Naive thymus-derived CD8-positive, alpha-beta T cell (primary cell): ENCODE data around the gene ERBB4. TPM values are rescaled to one million over a fixed set of nuclear protein-coding genes. Genes with fewer than 3 reads are reported as not detected.
"Not testable (repeated sequence)": the region's sequence is repeated elsewhere in the genome, so short reads cannot be mapped to it uniquely, and the experiment has no call there.

Source experiments
- ATAC-seq, 2 donors: fragments of 150-1000 bp; cut with Tn5 transposase in 1 of 2; sonication (Bioruptor Pico), chemical (Tn5 transposase) in 1 of 2; 1 replicate in 1 of 2; 2 replicates in 1 of 2; pipeline ENCODE4 v1.10.0; 2021; ENCODE audit warnings: mild to moderate bottlenecking in 2 of 2, moderate library complexity in 2 of 2
- POLR2A ChIA-PET: fragments of 350-600 bp; sonication (Branson Sonifier 250); formaldehyde crosslinking; loops from one replicate; lab custom pipeline; 2021; ENCODE audit warnings: antibody characterized with exemption; lab: Charles Lee
- DNase-seq, 10 donors: peaks; one replicate each; pipeline versions ENCODE4 v3.0.0 to v3.0.0-alpha.2; 2020 to 2022
- H3K27ac Mint-ChIP-seq, 10 donors: one replicate each; pipeline ENCODE4 v1.8.0; 2020 to 2022; ENCODE audit warnings: mild to moderate bottlenecking in 10 of 10, mixed read lengths in 10 of 10, moderate library complexity in 4 of 10, inconsistent platforms in 1 of 10
- H3K27me3 Mint-ChIP-seq, 5 donors: one replicate each; pipeline ENCODE4 v1.8.0; 2021 to 2022; ENCODE audit warnings: mixed read lengths in 5 of 5
- H3K36me3 Mint-ChIP-seq, 3 donors: one replicate each; pipeline ENCODE4 v1.8.0; 2020 to 2022; ENCODE audit warnings: mixed read lengths in 3 of 3, mild to moderate bottlenecking in 2 of 3, inconsistent platforms in 1 of 3
- H3K4me1 Mint-ChIP-seq, 4 donors: one replicate each; pipeline ENCODE4 v1.8.0; 2021 to 2022; ENCODE audit warnings: mixed read lengths in 4 of 4
- H3K4me3 Mint-ChIP-seq, 10 donors: one replicate each; pipeline ENCODE4 v1.8.0; 2020 to 2022; ENCODE audit warnings: mild to moderate bottlenecking in 10 of 10, mixed read lengths in 10 of 10, moderate library complexity in 6 of 10, inconsistent platforms in 1 of 10
- H3K9me3 Mint-ChIP-seq, 9 donors: one replicate each; pipeline ENCODE4 v1.8.0; 2020 to 2022; ENCODE audit warnings: mixed read lengths in 9 of 9, mild to moderate bottlenecking in 3 of 9, inconsistent platforms in 1 of 9, moderate library complexity in 1 of 9
- polyA plus RNA-seq, 3 donors: library from polyadenylated mRNA; unstranded; fragments of 300-500 nt; fragmentation: Illumina TruSeq; gene quantifications; one replicate each; pipeline ENCODE4 v1.2.3, GENCODE V29; 2021
- total RNA-seq, 8 experiments: library from RNA in 2 of 8; stranded (reverse) in 2 of 8; gene quantifications; one replicate each; pipeline ENCODE4 v1.2.3 and lab custom pipeline; 2021 to 2026

ERBB4 gene
- total and polyA plus RNA-seq, 5 experiments from 2014 or later = not detected

DNA sequence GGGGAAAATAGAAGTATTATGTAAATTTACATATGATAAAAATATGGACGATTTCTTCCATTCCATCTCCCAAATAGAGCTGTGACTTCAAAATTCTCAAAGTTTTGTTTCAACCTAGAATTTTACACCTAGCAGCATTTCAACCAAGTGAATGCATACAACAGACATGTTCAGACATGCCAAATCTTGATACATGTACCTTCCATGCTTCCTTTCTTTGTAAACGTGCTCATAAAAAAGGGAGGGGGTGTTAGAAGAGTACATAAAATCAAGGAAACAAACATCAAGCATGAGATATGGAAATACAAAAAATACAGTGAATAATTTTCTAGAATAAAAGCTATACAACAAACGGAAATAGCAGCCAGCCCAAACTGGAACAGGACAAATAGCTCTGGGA lies 974.2 kb downstream of the ERBB4 start:
- no peaks in the 10 kb centered on the region for H3K36me3 Mint-ChIP-seq
- POLR2A ChIA-PET = no interaction called here
- no peaks in the 10 kb centered on the region for H3K4me1 Mint-ChIP-seq
- no peak for ATAC-seq
- no peaks in the 10 kb centered on the region for H3K27me3 Mint-ChIP-seq
- no peak overlapping the region for H3K4me3 Mint-ChIP-seq
- H3K9me3 Mint-ChIP-seq = peaks cover 0 to 13% (median under 1%) of the 10 kb centered on the region in 9 donors
- no peak overlapping the region for H3K27ac Mint-ChIP-seq
- no peak for DNase-seq

DNA sequence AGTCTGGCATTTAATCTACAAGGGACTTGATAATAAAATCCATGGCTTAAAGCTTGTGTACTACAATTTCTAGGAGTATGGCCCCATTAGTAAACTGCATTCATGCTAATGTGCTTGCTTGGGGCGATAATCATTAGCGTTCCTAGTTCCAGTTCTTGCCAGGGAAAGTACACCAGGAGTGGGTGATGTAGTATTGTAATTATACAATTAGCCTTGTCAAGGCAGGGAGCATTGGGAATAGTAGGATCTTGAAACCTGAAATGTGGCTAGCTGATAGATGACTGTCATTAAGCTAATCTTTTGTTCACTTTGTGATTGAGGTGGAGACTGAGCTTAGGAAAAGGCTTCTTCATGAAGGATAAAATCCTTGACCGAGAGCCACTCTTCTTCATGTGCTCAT lies 993.0 kb downstream of the ERBB4 start:
- Mint-ChIP-seq H3K4me1 (no peaks in the 10 kb centered on the region), H3K4me3 (no peak overlapping the region), H3K27ac (no peak overlapping the region), H3K36me3 (no peaks in the 10 kb centered on the region), H3K27me3 (no peaks in the 10 kb centered on the region), H3K9me3 (peaks cover 0 to 2% (median 0%) of the 10 kb centered on the region in 9 donors)
- no peak for ATAC-seq
- POLR2A ChIA-PET = no interaction called here
- DNase-seq = no peak

DNA sequence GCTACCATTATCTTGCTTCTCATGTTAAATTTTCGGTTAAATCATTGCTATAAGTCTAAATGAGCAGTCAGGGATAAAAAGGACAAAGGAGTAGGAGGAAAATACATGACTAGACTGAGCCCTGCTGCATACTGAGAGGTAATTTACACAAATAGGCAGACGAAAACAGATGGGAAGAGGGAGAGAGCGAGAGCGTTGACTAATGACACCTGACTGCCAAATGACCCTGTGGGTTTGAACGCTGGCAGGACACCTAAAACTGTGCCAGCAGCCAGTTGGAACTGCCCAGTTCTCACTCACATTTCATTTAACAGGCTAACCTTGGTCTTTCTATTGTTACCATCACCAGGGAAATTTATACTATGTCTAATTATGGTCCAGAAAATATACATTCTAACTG lies 1004.0 kb downstream of the ERBB4 start:
- H3K27ac Mint-ChIP-seq = no peak overlapping the region
- no peak overlapping the region for H3K4me3 Mint-ChIP-seq
- peaks cover 0 to 22% (median 4%) of the 10 kb centered on the region in 9 donors for H3K9me3 Mint-ChIP-seq
- no peak for ATAC-seq
- H3K4me1 Mint-ChIP-seq = no peaks in the 10 kb centered on the region
- H3K36me3 Mint-ChIP-seq = no peaks in the 10 kb centered on the region
- POLR2A ChIA-PET = no interaction called here
- H3K27me3 Mint-ChIP-seq = no peaks in the 10 kb centered on the region
- no peak for DNase-seq

DNA sequence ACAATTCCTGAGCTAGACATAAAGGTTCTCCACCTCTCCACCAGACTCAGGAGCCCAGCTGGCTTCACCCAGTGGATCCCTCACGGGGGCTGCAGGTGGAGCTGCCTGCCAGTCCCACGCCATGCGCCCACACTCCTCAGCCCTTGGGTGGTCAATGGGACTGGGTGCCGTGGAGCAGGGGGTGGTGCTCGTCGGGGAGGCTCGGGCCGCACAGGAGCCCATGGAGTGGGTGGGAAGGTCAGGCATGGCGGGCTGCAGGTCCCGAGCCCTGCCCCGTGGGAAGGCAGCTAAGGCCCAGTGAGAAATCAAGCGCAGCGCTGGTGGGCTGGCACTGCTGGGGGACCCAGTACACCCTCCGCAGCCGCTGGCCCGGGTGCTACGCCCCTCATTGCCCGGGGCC lies 1014.4 kb downstream of the ERBB4 start:
- H3K36me3 Mint-ChIP-seq, H3K4me1 Mint-ChIP-seq, H3K4me3 Mint-ChIP-seq, H3K27me3 Mint-ChIP-seq, ATAC-seq, DNase-seq, POLR2A ChIA-PET, H3K27ac Mint-ChIP-seq: not testable (repeated sequence)
- H3K9me3 Mint-ChIP-seq = peaks cover 0 to 27% (median 5%) of the 10 kb centered on the region in 9 donors

DNA sequence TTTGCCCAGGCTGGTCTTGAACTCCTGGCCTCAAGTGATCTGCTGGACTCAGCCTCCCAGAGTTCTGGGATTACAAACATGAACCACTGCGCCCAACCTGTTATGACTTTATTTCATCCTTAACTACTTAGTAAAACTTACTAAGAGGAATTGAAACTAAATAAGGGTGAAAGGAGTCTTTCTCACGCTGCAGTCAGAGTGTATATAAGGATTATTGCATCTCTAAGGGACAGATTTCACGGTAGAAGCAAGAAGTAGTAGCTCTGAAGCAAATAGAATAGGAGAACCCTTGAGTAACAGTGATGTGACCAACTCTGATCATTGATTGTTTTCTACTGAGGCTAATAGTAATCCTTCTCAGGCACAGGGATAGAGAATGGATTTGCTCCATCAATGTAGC lies 1022.1 kb downstream of the ERBB4 start:
- POLR2A ChIA-PET = no interaction called here
- H3K36me3 Mint-ChIP-seq = no peaks in the 10 kb centered on the region
- no peaks in the 10 kb centered on the region for H3K4me1 Mint-ChIP-seq
- peaks cover 0 to 17% (median 1%) of the 10 kb centered on the region in 9 donors for H3K9me3 Mint-ChIP-seq
- H3K27ac Mint-ChIP-seq = no peak overlapping the region
- no peaks in the 10 kb centered on the region for H3K27me3 Mint-ChIP-seq
- DNase-seq (no peak), ATAC-seq (no peak)
- H3K4me3 Mint-ChIP-seq = no peak overlapping the region

DNA sequence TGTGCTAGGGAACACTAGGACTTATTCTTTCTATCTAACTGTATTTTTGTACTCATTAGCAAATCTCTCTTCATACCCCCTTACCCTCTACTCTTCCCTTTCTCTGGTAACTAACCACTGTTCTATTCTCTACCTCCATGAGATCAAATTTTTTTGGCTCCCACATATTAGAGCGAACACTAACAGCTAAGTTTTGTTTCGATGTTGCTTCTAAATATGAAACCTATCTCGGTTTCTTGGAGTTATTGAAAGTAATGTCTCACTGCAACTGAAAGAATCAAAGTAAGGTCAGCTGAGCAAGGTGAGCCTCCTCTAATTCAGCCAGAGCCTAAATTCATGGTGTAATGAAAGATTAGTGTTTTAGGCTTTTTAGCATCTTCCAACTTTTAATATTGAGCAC lies 1024.6 kb downstream of the ERBB4 start:
- H3K9me3 Mint-ChIP-seq = peaks cover 0 to 10% (median 0%) of the 10 kb centered on the region in 9 donors
- POLR2A ChIA-PET = no interaction called here
- no peak for DNase-seq
- no peak overlapping the region for H3K4me3 Mint-ChIP-seq
- H3K36me3 Mint-ChIP-seq = no peaks in the 10 kb centered on the region
- no peak for ATAC-seq
- no peak overlapping the region for H3K27ac Mint-ChIP-seq
- H3K27me3 Mint-ChIP-seq = no peaks in the 10 kb centered on the region
- H3K4me1 Mint-ChIP-seq = no peaks in the 10 kb centered on the region

DNA sequence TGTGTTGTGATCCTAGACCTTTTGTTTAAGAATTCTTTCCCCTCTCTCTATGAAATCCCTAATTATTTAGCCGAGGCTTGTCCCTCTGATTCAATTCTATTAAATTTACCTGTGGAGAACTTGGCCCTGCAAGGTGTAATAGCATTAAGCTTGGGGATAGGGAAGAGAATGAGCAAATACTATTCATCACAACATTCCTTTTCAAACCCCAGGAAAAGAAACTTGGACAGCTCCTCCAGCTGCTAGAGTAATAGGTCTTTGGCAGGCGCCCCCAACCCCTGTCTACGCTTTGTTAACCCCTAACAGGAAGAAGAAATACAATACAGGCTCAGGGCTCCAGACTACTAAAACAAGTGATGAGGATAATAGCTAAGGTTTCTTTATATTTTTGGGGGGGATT lies 1025.2 kb downstream of the ERBB4 start:
- Mint-ChIP-seq H3K4me1 (no peaks in the 10 kb centered on the region), H3K4me3 (no peak overlapping the region), H3K27me3 (no peaks in the 10 kb centered on the region), H3K27ac (no peak overlapping the region), H3K9me3 (peaks cover 0 to 15% (median 2%) of the 10 kb centered on the region in 9 donors), H3K36me3 (no peaks in the 10 kb centered on the region)
- ATAC-seq = no peak
- POLR2A ChIA-PET = no interaction called here
- no peak for DNase-seq

DNA sequence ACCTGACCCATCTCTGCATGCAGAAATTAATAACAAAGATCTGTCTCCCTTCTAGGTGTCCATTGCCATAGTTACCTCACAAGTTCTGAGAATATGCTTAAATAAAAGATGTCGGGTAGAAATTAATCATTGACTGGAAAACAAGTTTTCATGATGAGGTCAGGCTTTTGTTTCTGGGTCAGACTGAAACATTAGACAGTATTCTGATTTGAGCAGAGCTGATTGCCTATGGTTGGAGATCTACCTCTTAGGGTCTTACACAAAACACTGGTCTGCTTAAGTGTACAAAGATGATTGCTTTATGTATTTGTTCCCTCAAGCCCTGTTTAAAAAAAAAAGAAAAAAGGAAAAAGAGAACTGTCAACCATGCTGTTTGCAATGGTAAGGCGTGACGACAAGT lies 1025.8 kb downstream of the ERBB4 start:
- H3K9me3 Mint-ChIP-seq = peaks cover 0 to 21% (median 4%) of the 10 kb centered on the region in 9 donors
- ATAC-seq = no peak

DNA sequence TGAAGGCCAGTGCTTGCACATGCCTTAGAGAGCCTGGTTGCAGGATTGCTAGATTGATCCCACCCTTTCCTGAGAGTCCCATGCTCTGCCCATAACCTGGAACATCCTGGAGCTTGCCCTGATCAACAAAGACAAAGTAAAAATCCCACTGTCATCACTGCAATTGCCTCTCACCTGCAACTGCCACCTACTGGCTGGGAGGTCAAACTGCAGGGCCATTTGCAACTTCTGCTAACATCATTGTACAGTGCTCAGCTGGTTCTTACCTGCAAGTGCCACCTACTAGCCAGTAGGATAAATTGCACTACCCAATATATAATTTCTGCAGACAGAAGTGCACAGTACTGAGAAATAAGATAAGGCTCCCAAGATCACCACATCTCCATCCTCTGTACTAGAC lies 1034.7 kb downstream of the ERBB4 start:
- H3K27ac Mint-ChIP-seq = no peak overlapping the region
- peaks cover 3 to 33% (median 11%) of the 10 kb centered on the region in 9 donors for H3K9me3 Mint-ChIP-seq
- POLR2A ChIA-PET = no interaction called here
- DNase-seq (no peak), ATAC-seq (no peak)
- no peaks in the 10 kb centered on the region for H3K4me1 Mint-ChIP-seq
- H3K36me3 Mint-ChIP-seq = peaks cover 0 to 5% (median 0%) of the 10 kb centered on the region in 3 donors
- H3K4me3 Mint-ChIP-seq = no peak overlapping the region
- peaks cover 0 to 3% (median 0%) of the 10 kb centered on the region in 5 donors for H3K27me3 Mint-ChIP-seq

More for the DNA sequence above, 1025.8 kb downstream of the ERBB4 start:
- no peak overlapping the region for H3K4me3 Mint-ChIP-seq
- H3K27ac Mint-ChIP-seq = no peak overlapping the region
- POLR2A ChIA-PET = no interaction called here
- DNase-seq = no peak
- H3K4me1 Mint-ChIP-seq = no peaks in the 10 kb centered on the region
- H3K36me3 Mint-ChIP-seq = no peaks in the 10 kb centered on the region
- no peaks in the 10 kb centered on the region for H3K27me3 Mint-ChIP-seq

DNA sequence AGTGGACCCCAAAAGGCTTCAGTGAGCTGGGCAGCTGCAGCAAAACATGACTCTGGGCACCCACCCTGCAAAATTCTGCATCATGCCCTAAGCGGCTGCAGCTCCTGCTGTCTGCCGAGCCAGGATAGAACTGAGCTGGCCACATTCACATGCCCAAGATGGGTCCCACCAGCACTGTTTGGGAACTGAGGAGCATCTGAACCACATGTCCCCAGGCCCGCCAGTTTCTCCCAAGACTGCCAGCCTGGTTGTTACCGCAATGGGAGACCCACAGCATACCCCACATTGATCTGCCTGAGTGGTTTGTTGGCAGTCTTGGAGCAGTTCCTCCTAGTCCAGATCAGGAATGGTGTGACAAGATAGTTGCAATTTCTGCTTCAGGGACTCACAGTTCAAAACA lies 1035.4 kb downstream of the ERBB4 start:
- H3K4me1 Mint-ChIP-seq = no peaks in the 10 kb centered on the region
- H3K9me3 Mint-ChIP-seq = peaks cover 3 to 26% (median 11%) of the 10 kb centered on the region in 9 donors
- DNase-seq (no peak), ATAC-seq (no peak)
- H3K36me3 Mint-ChIP-seq = peaks cover 0 to 5% (median 0%) of the 10 kb centered on the region in 3 donors
- POLR2A ChIA-PET = no interaction called here
- H3K27me3 Mint-ChIP-seq = peaks cover 0 to 3% (median 0%) of the 10 kb centered on the region in 5 donors
- H3K4me3 Mint-ChIP-seq = no peak overlapping the region
- H3K27ac Mint-ChIP-seq = no peak overlapping the region

DNA sequence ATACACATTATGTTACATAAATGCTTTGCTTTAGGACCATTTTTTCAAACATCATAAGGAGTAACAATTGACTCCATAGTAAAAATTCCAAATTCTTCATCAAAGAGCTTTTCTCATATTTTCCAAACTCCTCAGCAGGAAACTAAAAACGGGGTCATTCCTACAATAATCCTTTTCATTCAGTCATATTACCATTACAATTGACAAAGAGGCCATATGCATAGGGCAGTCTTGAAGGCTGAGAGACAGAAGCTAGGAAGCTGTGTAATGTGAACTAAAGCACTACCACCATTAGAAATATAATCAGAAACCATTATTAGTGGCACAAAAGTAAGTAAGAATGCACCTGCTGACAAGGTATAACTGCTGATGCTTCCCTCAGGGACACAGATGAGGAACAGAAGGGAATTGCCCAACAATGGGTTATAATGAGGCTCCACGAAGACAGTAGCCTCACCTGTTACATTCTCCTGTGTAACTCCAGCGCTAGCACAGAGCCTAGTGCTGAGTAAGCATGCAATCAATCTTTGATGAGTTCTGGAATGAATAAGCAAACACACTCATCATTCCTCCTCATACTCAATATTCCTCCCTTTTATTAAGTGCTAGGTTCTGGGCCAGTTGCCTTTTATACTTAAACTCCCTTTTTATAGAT lies 1039.9 kb downstream of the ERBB4 start:
- Mint-ChIP-seq H3K9me3 (peaks cover 0 to 7% (median 3%) of the 10 kb centered on the region in 9 donors), H3K4me1 (no peaks in the 10 kb centered on the region), H3K27me3 (peaks cover 0 to 3% (median 0%) of the 10 kb centered on the region in 5 donors), H3K36me3 (peaks cover 0 to 5% (median 0%) of the 10 kb centered on the region in 3 donors), H3K4me3 (no peak overlapping the region), H3K27ac (no peak overlapping the region)
- ATAC-seq (no peak), DNase-seq (no peak)
- POLR2A ChIA-PET = no interaction called here

DNA sequence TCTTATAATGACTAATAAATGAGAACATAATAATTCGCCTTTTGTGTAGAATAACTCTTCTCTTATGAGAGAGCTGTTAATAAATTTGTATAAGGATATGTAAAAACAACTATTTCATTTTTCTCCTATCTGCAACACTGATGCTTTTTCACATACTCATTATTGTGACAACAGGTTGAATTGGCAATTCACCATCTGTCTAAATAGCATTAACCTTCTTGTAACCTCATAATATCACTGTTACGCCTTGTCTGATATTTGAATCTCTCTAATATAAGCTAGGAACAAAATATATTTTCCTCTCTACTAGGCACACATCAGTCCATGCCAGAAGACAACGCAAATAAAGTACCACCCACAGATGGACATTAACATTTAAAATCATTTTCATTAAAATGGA lies 1043.3 kb downstream of the ERBB4 start:
- Mint-ChIP-seq H3K36me3 (no peaks in the 10 kb centered on the region), H3K9me3 (peaks cover 0 to 2% (median 0%) of the 10 kb centered on the region in 9 donors), H3K4me3 (no peak overlapping the region), H3K27ac (no peak overlapping the region), H3K27me3 (no peaks in the 10 kb centered on the region), H3K4me1 (no peaks in the 10 kb centered on the region)
- ATAC-seq = no peak
- POLR2A ChIA-PET = no interaction called here
- DNase-seq = no peak

DNA sequence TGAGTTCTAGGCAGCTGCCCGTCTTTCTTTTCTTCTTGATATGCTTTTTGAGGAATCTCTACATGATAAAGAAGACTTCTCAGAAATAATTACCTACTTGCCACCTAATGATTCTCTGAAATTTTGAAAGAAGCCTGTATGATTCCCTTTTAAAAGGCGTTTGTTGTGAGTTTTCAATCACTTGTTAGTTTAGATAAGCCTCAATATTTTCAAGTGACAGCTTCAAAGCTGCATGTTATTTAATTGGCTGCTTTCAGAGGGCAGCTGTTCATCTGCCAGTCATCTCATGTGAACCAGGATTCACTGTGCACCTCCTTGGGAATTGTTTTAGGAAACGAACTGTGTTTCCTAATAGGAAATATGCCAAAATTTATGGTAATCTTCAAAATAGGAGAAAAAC lies 1044.1 kb downstream of the ERBB4 start:
- Mint-ChIP-seq H3K36me3 (no peaks in the 10 kb centered on the region), H3K4me1 (no peaks in the 10 kb centered on the region), H3K27me3 (no peaks in the 10 kb centered on the region), H3K4me3 (no peak overlapping the region), H3K27ac (no peak overlapping the region), H3K9me3 (peaks cover 0 to 2% (median 0%) of the 10 kb centered on the region in 9 donors)
- no peak for DNase-seq
- ATAC-seq = no peak
- POLR2A ChIA-PET = no interaction called here

DNA sequence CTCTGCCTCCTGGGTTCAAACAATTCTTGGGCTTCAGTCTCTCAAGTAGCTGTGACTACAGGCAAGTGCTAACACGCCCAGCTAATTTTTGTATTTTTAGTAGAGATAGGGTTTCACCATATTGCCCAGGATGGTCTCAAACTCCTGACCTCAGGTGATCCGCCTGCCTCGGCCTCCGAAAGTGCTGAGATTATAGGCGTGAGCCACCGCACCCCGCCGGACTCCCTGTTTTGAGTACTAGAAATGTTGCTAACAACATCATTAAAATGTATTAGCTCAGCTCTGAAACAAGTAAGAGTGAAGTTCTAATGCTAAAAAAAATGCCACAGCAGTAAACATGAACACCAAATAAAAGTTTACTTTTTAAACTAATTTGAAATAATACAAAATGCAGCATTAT lies 1044.5 kb downstream of the ERBB4 start:
- H3K27ac Mint-ChIP-seq = no peak overlapping the region
- no peaks in the 10 kb centered on the region for H3K27me3 Mint-ChIP-seq
- ATAC-seq (no peak), DNase-seq (no peak)
- POLR2A ChIA-PET = no interaction called here
- no peaks in the 10 kb centered on the region for H3K36me3 Mint-ChIP-seq
- H3K4me1 Mint-ChIP-seq = no peaks in the 10 kb centered on the region
- H3K4me3 Mint-ChIP-seq = no peak overlapping the region
- peaks cover 0 to 2% (median 0%) of the 10 kb centered on the region in 9 donors for H3K9me3 Mint-ChIP-seq
